ENCODE results near the gene HARS1.
"Not testable (repeated sequence)": the region's sequence is repeated elsewhere in the genome, so short reads cannot be mapped to it uniquely, and the experiment has no call there.

HARS1 gene

DNA sequence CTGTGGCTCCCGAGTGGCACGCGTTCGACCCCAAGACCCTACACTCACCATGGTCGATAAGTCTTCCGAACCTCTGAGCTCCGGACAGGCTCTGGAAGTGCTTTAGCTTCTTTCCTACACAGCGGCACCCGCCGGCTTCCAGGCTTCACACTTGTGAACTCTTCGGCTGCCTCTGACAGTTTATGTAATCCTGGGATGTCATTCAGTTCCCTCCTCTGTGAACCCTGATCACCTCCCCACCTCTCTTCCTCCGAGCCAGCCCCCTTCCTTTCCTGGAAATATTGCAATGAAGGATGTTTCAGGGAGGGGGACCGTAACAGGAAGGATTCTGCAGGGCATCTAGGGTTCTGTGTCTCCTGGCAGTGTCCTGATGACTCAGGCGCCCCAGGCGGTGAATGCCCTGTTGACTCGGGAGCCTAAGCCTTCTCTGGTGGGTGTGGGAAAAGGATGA lies 58.1 kb downstream of the HARS1 start, which contains the start of gene CD14:
CD14 (minus strand) TSS at position 155 of the 451 bp plus-strand sequence; CDS start at position 51, 104 bp downstream.
- DNase-seq (ENCODE audit: low read depth, low spot score): no peak

GRCh38 chr5:140632366-140633020 lies 58.7 kb downstream of the HARS1 start:
- no peak for DNase-seq (ENCODE audit: low read depth, low spot score)

DNA sequence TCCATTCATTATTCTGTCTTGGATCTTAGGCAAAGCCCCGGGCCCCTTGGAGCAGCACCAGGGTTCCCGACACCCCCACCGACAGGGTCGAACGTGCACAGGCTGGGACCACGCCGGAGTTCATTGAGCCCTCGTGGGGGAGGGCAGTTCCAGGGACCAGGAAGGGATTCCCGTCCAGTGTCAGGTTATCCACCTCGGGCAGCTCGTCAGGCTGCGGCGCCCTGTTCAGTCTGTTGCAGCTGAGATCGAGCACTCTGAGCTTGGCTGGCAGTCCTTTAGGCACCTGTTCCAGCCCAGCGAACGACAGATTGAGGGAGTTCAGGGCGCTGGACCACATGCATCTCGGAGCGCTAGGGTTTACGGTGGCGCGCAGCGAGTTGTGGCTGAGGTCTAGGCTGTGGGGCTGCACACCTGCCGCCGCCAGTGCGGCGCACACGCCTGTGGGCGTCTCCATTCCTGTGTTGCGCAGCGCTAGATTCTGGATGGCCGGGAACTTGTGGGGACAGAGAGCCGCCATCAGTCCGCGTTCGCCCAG lies 59.3 kb downstream of the HARS1 start:
- DNase-seq (ENCODE audit: low read depth, low spot score): no peak

DNA sequence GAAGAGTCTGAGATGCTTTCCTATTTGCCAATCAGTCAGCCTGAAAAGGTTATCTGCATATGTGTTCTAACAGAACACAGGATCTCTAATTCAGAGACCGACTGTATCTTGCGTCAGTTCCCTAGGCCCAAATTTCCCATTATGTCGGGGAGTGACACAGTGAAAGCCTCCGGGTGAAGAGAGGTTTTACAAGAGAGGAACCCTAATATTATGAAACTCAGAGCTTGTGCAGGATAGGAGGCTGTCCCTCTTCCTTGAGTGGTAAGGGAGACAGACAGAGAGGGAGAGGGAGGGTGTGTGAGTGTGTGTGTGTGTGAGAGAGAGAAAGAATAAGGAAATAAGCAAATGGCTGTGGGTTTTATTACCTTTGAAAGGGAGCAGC lies 60.1 kb downstream of the HARS1 start:
- DNase-seq (ENCODE audit: low read depth, low spot score): no peak

- DNase-seq (ENCODE audit: low read depth, low spot score): no peak
These were observed 60.7 kb downstream of the HARS1 start for GRCh38 chr5:140630292-140631035.

DNA sequence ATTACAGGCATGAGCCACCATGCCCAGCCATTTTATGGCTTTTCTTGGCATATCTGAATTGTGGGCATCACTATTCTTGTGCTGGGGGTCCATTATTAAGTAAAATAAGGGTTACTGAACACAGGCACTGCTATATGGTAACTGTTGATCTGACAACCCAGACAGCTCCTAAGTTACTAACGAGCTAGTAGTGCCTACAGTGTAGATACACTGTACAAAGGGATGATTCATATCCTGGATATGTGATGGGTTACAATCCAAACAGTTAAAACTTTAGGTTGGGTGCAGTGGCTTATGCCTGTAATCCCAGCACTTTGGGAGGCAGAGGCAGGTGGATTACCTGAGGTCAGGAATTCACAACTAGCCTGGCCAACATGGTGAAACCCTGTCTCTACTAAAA lies 62.5 kb downstream of the HARS1 start:
- DNase-seq (ENCODE audit: low read depth, low spot score): no peak

- no peak for DNase-seq (ENCODE audit: low read depth, low spot score)
These were observed 63.2 kb downstream of the HARS1 start for GRCh38 chr5:140627972-140628371.

- not testable (repeated sequence) for DNase-seq (ENCODE audit: low read depth, low spot score)
These were observed 66.3 kb downstream of the HARS1 start for GRCh38 chr5:140624886-140625285.

Data from smooth muscle cell of the brain vasculature (primary cell).